Mucosa of descending colon (tissue), 3 donors: ENCODE results near the gene MON2. TPM values are rescaled to one million over a fixed set of nuclear protein-coding genes. Genes with fewer than 3 reads are reported as not detected.

Experiments
- ATAC-seq: fragments of 200-7000 bp; cut with Tn5 transposase; one replicate; pipeline ENCODE4 v1.9.1; 2020; ENCODE audit warnings: mild to moderate bottlenecking, moderate library complexity
- DNase-seq, 3 donors: peaks; one replicate each; pipeline ENCODE4 v3.0.0-alpha.2; 2020
- H3K36me3 ChIP-seq: fragments of 200-600 bp; one replicate; pipeline ENCODE4 v1.8.0; 2021; ENCODE audit warnings: low read depth, mild to moderate bottlenecking
- H3K4me1 ChIP-seq: fragments of 200-600 bp; one replicate; pipeline ENCODE4 v1.8.0; 2021; ENCODE audit warnings: low read depth, mild to moderate bottlenecking
- H3K4me3 ChIP-seq: fragments of 200-600 bp; one replicate; pipeline ENCODE4 v1.8.0; 2021; ENCODE audit warnings: mild to moderate bottlenecking
- H3K9me3 ChIP-seq: fragments of 200-600 bp; one replicate; pipeline ENCODE4 v1.8.0; 2021; ENCODE audit warnings: mild to moderate bottlenecking
- CTCF ChIP-seq: fragments of 200-600 bp; IDR thresholded peaks from one replicate; pipeline ENCODE4 v1.8.0; 2022; ENCODE audit warnings: antibody characterized with exemption, mild to moderate bottlenecking
- intact Hi-C, 2 donors: fragments of 100-400 bp; cut with DNase I in 1 of 2; cut with micrococcal nuclease in 1 of 2; formaldehyde crosslinking; loops; one replicate each; pipeline versions ENCODE4 v1.11.0 to v1.11.1; 2022; cut with DNase I, micrococcal nuclease
- total RNA-seq, 3 donors: library from RNA; stranded (reverse); fragmentation: NEBNext Ultra II Directional in 2 of 3; extraction: Animal tissue kit (Norgen Biotek cat#: 25700) in 2 of 3; gene quantifications; one replicate each; pipeline versions ENCODE4 v1.2.1 to v1.2.4, GENCODE V29; 2021 to 2023
- donor health status: DM: no; HTN: no; CAD: no; lungs with moderate emphysema.
- donor health status: DM: no; HTN: no; CAD: no.
- donor health status: DM: no; HTN: yes; CAD: no.

Gene MON2
- total RNA-seq, 3 donors from 2014 or later = 54.3 to 77.8 (median 55.4) TPM

- H3K4me3 ChIP-seq = no peak overlapping the region
- no peak for ATAC-seq
- no peak for DNase-seq
- TF ChIP-seq CTCF = no peak
- no peaks in the 10 kb centered on the region for H3K4me1 ChIP-seq
- intact Hi-C loops = no loop called here
- H3K36me3 ChIP-seq = no peaks in the 10 kb centered on the region
- H3K9me3 ChIP-seq = no peaks in the 10 kb centered on the region
Observed at GRCh38 chr12:62519043-62519442, 52.4 kb downstream of the MON2 start.

- intact Hi-C loops = no loop called here
- no peak for TF ChIP-seq CTCF
- ATAC-seq (no peak), DNase-seq (no peak)
- Histone ChIP-seq H3K9me3 (no peaks in the 10 kb centered on the region), H3K36me3 (no peaks in the 10 kb centered on the region), H3K4me1 (no peaks in the 10 kb centered on the region), H3K4me3 (no peak overlapping the region)
Observed at GRCh38 chr12:62520361-62520760, 53.7 kb downstream of the MON2 start.

GRCh38 chr12:62522984-62523383 is 56.4 kb downstream of the MON2 start:
- DNase-seq (no peak), ATAC-seq (no peak)
- no peaks in the 10 kb centered on the region for H3K36me3 ChIP-seq
- H3K4me1 ChIP-seq = no peaks in the 10 kb centered on the region
- intact Hi-C loops = no loop called here
- TF ChIP-seq CTCF = no peak
- H3K9me3 ChIP-seq = no peaks in the 10 kb centered on the region
- no peak overlapping the region for H3K4me3 ChIP-seq

GRCh38 chr12:62523619-62524018 is 57.0 kb downstream of the MON2 start:
- no peak for DNase-seq
- Histone ChIP-seq H3K36me3 (no peaks in the 10 kb centered on the region), H3K4me3 (no peak overlapping the region), H3K4me1 (no peaks in the 10 kb centered on the region), H3K9me3 (no peaks in the 10 kb centered on the region)
- intact Hi-C loops = no loop called here
- ATAC-seq = no peak
- no peak for TF ChIP-seq CTCF

- H3K4me1 ChIP-seq = no peaks in the 10 kb centered on the region
- ATAC-seq (no peak), DNase-seq (no peak)
- H3K36me3 ChIP-seq = no peaks in the 10 kb centered on the region
- H3K4me3 ChIP-seq = no peak overlapping the region
- H3K9me3 ChIP-seq = no peaks in the 10 kb centered on the region
- no peak for TF ChIP-seq CTCF
- intact Hi-C loops = no loop called here
Observed at GRCh38 chr12:62525271-62525670, 58.6 kb downstream of the MON2 start.

GRCh38 chr12:62530596-62530995 is 64.0 kb downstream of the MON2 start:
- intact Hi-C loops = no loop called here
- ATAC-seq (no peak), DNase-seq (no peak)
- H3K9me3 ChIP-seq = no peaks in the 10 kb centered on the region
- H3K4me3 ChIP-seq = no peak overlapping the region
- no peak for TF ChIP-seq CTCF
- no peaks in the 10 kb centered on the region for H3K36me3 ChIP-seq
- H3K4me1 ChIP-seq = no peaks in the 10 kb centered on the region
